GM13977 (cell line): ENCODE results near the gene SH3PXD2B.

Source experiments
- DNase-seq: peaks from one replicate; pipeline ENCODE4 v3.0.0; 2012; ENCODE audit warnings: low spot score
- CTCF ChIP-seq: IDR thresholded peaks from 2 replicates; pipeline ENCODE4 v1.5.1; 2012; ENCODE audit warnings: mild to moderate bottlenecking, control low read depth; ENCODE audit not compliant: insufficient read depth; ENCODE audit errors: extremely low read depth, missing control alignments
- in situ Hi-C: fragments of 300-500 bp; cut with MboI; formaldehyde crosslinking; loops from one replicate; pipeline ENCODE4 v1.12.0; 2022; ENCODE audit warnings: low sequenced_read_pairs, low pct_unique_long_range_greater_than_20kb, mixed read lengths, inconsistent platforms; ENCODE audit not compliant: unreplicated experiment

The SH3PXD2B gene

GRCh38 chr5:172311605-172312004 lies 142.7 kb downstream of the SH3PXD2B start:
- in situ Hi-C loops = no loop called here
- DNase-seq = no peak
- TF ChIP-seq CTCF = no peak

GRCh38 chr5:172311026-172311425 lies 143.3 kb downstream of the SH3PXD2B start:
- DNase-seq = no peak
- in situ Hi-C loops = no loop called here
- TF ChIP-seq CTCF = no peak

- no peak for TF ChIP-seq CTCF
- DNase-seq = no peak
- in situ Hi-C loops = no loop called here
Observed at GRCh38 chr5:172305380-172305779, 148.9 kb downstream of the SH3PXD2B start.

- no peak for DNase-seq
- TF ChIP-seq CTCF = no peak
- in situ Hi-C loops = no loop called here
Observed at GRCh38 chr5:172303572-172304335, 150.6 kb downstream of the SH3PXD2B start.

- no peak for TF ChIP-seq CTCF
- in situ Hi-C loops = no loop called here
- DNase-seq = no peak
Observed at GRCh38 chr5:172303162-172303561, 151.2 kb downstream of the SH3PXD2B start.

GRCh38 chr5:172302047-172302710 lies 152.1 kb downstream of the SH3PXD2B start:
- in situ Hi-C loops = no loop called here
- no peak for DNase-seq
- TF ChIP-seq CTCF = no peak
